GM06990 (cell line): ENCODE data around the gene HSPA12A.

Experiments
- DNase-seq: peaks from one replicate; pipeline ENCODE4 v3.0.0-alpha.2; 2011; ENCODE audit not compliant: insufficient read length; ENCODE audit errors: extremely low read depth
- H3K27me3 ChIP-seq: replicated peaks from 2 replicates; pipeline ENCODE4 v1.6.0; 2011; ENCODE audit warnings: low read length; ENCODE audit not compliant: control insufficient read depth, insufficient read depth
- H3K36me3 ChIP-seq: 2 replicates; pipeline ENCODE4 v1.5.1; 2011; ENCODE audit warnings: low read length; ENCODE audit not compliant: control insufficient read depth, insufficient read depth
- H3K4me3 ChIP-seq: replicated peaks from 2 replicates; pipeline ENCODE4 v1.5.1; 2011; ENCODE audit warnings: low read depth, mild to moderate bottlenecking, control low read depth, low read length
- TF ChIP-seq, protein P1 (sequence below): IDR thresholded peaks from 2 replicates; pipeline ENCODE4 v1.5.1; 2011; ENCODE audit warnings: low read length, control low read depth, mild to moderate bottlenecking, inconsistent platforms; ENCODE audit not compliant: insufficient read depth, poor library complexity, severe bottlenecking

HSPA12A gene

DNA sequence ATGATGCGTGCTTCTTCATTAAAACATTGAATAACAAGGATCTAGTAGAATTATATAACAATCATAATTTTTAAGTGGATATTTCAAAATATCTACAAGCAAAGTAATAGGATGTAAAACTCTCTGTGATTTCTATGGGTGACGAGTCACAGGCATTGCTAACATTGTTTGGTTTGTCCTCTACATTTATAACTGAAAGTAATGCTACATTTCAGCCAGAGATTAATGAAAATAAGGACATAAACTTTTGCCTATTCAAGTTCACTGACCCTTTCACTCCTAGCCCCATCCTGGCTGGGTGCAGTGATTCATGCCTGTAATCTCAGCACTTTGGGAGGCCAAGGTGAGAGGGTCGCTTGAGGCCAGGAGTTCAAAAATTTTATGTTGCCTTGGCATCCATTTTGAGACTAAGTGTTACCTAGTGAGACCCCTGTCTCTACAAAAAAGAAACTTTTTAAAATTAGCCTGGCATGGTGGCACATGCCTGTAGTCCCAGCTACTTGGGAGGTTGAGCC lies 38.4 kb upstream of the HSPA12A start:
- DNase-seq = no peak
- Histone ChIP-seq H3K36me3 (no peaks in the 10 kb centered on the region), H3K4me3 (no peak overlapping the region), H3K27me3 (no peaks in the 10 kb centered on the region)
- TF ChIP-seq, protein P1, sequence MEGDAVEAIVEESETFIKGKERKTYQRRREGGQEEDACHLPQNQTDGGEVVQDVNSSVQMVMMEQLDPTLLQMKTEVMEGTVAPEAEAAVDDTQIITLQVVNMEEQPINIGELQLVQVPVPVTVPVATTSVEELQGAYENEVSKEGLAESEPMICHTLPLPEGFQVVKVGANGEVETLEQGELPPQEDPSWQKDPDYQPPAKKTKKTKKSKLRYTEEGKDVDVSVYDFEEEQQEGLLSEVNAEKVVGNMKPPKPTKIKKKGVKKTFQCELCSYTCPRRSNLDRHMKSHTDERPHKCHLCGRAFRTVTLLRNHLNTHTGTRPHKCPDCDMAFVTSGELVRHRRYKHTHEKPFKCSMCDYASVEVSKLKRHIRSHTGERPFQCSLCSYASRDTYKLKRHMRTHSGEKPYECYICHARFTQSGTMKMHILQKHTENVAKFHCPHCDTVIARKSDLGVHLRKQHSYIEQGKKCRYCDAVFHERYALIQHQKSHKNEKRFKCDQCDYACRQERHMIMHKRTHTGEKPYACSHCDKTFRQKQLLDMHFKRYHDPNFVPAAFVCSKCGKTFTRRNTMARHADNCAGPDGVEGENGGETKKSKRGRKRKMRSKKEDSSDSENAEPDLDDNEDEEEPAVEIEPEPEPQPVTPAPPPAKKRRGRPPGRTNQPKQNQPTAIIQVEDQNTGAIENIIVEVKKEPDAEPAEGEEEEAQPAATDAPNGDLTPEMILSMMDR = no peak

DNA sequence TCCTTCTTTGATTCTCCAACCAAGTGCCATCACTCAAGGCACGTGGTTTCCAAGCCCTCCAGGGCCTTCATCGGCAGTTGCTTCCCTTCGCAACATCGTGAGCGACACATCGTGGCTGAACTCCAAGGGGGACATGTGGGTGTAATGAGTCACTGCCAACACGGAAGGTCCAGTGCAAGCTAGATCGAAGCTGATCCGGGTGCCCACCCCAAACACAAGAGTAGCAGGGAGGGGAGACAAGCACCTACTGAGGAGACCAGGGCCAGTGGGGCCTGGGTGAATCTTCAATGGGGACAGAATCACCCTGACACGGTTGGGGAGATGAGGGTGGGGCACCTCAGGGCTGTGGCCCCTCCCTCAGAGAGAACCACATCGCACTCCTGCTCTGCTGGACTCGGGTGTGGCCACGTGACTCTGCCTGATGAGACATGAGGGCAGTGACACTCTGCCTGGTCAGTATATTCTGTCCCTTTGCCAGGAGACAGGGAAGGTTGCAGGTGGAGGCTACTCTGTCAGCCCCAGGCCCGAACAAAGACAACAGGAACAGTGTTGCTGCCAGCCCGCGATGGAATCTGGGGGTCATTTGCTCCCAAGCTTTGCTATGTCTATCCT lies 36.8 kb upstream of the HSPA12A start:
- Histone ChIP-seq H3K4me3 (no peak overlapping the region), H3K36me3 (no peaks in the 10 kb centered on the region), H3K27me3 (no peaks in the 10 kb centered on the region)
- TF ChIP-seq, protein P1 = no peak
- no peak for DNase-seq

DNA sequence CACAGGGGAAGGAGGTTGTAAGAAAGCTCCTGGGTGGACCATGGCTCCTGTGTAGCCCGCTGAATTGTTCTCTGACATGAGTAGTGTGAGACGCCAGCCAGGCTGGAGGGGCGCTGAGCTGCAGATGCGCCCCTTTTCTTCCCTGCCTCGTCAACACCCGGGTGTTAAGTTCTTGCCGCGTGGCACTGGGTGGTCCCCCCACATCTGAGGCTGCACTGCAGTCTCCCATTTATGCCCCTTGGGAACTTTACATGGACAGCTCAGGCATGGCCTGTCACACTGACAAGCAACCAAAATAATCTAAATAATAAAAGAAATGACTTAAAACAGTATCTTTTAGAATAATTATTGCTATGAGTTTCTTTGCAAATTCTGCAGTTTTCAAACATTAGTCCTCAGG lies 34.6 kb upstream of the HSPA12A start:
- Histone ChIP-seq H3K36me3 (no peaks in the 10 kb centered on the region), H3K27me3 (peaks cover 2% of the 10 kb centered on the region; the same call in 1 of the 2 replicates), H3K4me3 (no peak overlapping the region)
- no peak for DNase-seq
- TF ChIP-seq, protein P1 = no peak

DNA sequence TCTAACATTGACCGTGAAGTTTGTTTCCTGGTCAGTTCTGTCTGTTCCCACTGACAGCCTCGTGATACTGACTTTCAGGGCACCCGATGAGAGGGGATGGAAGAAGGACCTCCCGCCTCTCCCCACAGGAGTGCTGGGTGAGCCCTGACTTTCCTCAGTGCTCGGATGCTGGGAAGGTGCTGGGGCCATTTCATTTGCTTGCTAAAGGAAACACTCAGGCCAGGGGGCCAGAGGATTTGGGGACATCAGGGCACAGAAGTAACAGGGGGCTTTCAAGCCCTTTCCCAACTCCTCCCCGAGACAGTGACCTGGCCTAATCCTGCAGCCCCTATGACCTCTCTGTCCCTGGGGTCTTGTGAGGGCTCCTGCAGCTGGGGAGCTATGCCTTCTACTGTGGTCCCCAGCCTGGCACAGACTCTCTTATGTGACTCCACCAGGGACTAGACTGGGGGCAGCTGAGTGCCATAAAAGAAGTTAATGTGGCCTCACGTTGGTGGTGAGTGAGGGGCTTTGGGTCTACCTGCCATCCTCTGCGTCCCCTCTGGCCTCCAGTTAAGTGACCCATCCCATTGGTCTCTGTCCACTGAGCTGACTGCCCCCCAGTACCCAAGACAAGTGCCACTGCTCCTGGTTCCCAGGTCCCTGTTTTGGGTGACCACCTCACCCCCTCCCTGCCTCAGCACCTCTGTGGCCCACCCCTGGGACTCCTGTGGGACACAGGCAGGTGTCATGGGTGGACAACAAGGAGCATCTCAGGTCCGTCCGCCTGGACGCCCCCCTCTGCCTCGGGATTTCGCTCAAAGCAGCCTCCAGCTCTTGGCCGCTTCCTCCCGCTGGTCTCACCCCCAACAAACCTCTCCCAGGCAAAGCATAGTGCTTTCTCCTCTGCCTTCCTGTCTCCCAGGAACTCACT lies 33.4 kb upstream of the HSPA12A start:
- DNase-seq = no peak
- Histone ChIP-seq H3K4me3 (no peak overlapping the region), H3K27me3 (peaks cover 2% of the 10 kb centered on the region; the same call in 1 of the 2 replicates), H3K36me3 (no peaks in the 10 kb centered on the region)
- TF ChIP-seq, protein P1 = no peak

DNA sequence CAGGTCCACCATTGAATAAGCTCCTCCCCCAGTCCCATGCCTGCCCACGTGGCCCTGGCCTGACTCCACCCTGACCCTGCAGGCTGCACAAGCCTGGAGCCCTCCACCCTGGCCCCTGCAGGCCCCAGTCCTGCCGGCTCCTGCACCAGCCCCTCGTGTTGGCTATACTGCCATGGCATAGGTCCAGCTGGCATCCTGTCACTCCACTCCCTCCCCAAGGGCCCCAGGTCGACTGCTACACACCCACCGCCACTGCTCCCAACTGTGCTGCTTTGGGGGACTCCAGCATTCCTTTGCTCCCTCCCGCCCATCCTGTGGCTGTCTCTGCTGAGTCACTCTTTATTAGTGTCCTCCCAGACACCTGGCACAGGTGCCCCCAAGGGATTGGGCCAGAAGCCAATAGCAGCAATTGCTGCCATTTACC lies 32.4 kb upstream of the HSPA12A start:
- no peak overlapping the region for H3K4me3 ChIP-seq
- no peak for DNase-seq
- H3K27me3 ChIP-seq = peaks cover 4% of the 10 kb centered on the region; the same call in 1 of the 2 replicates
- H3K36me3 ChIP-seq = no peaks in the 10 kb centered on the region
- TF ChIP-seq, protein P1 = no peak
